Body of pancreas (tissue), 4 donors: Measurements from ENCODE around the gene MATR3. TPM values are rescaled to one million over a fixed set of nuclear protein-coding genes. Genes with fewer than 3 reads are reported as not detected.

ENCODE experiments used
- ATAC-seq: fragments of 150-250 bp; one replicate; pipeline ENCODE4 v1.9.1; 2016
- DNase-seq, 4 donors: peaks; one replicate each; pipeline ENCODE4 v3.0.0-alpha.2; 2019
- H3K27ac ChIP-seq, 4 donors: fragments of 200-600 bp; sonication (generic); 1 replicate in 3 of 4; 2 replicates in 1 of 4; pipeline versions ENCODE4 v1.5.1 to v1.6.1; 2016 to 2019; ENCODE audit warnings: mild to moderate bottlenecking in 1 of 4, mixed read lengths in 1 of 4, moderate library complexity in 1 of 4
- H3K27me3 ChIP-seq, 2 donors: fragments of 200-600 bp; sonication (generic); one replicate each; pipeline ENCODE4 v1.6.0; 2016; ENCODE audit warnings: mild to moderate bottlenecking in 1 of 2
- H3K36me3 ChIP-seq, 2 donors: fragments of 200-600 bp; sonication (generic); replicated peaks in 1 of 2; 2 replicates each; pipeline ENCODE4 v1.5.1; 2016; ENCODE audit warnings: low read depth in 2 of 2; ENCODE audit not compliant: insufficient read depth in 1 of 2
- H3K4me1 ChIP-seq: fragments of 200-600 bp; sonication (generic); one replicate; pipeline ENCODE4 v1.6.0; 2016
- H3K4me3 ChIP-seq, 2 donors: fragments of 200-600 bp; sonication (generic); 1 replicate in 1 of 2; 2 replicates in 1 of 2; pipeline ENCODE4 v1.5.1; 2016 to 2019
- H3K9me3 ChIP-seq, 3 donors: fragments of 200-600 bp; sonication (generic); 1 replicate in 2 of 3; 2 replicates in 1 of 3; pipeline ENCODE4 v1.5.1; 2016
- CTCF ChIP-seq, 7 experiments: fragments of 450-650 bp in 4 of 7; fragments of 200-600 bp in 3 of 7; sonication (generic) in 3 of 7; IDR thresholded peaks; one replicate each; pipeline ENCODE4 v1.5.1; 2016 to 2019; ENCODE audit warnings: antibody characterized with exemption in 7 of 7
- POLR2A ChIP-seq, 3 donors: fragments of 450-650 bp; IDR thresholded peaks; one replicate each; pipeline ENCODE4 v1.6.1; 2016; ENCODE audit warnings: antibody characterized with exemption in 3 of 3, mild to moderate bottlenecking in 2 of 3
- WGBS, 2 donors: methylation state at CpG; one replicate each; pipeline ENCODE4 v1.1.5; 2017; 5-methylcytosine and 5-hydroxymethylcytosine counted together
- intact Hi-C: fragments of 100-400 bp; cut with DNase I; formaldehyde crosslinking; loops from one replicate; pipeline ENCODE4 v1.15.1; 2023
- total RNA-seq, 2 donors: library from RNA; depleted of rRNA; stranded (reverse); fragments of >200 nt; gene quantifications; one replicate each; pipeline ENCODE4 v1.1.0, GENCODE V29; 2016

The MATR3 gene
- total RNA-seq, 2 donors from 2014 or later: 99.2 to 160 TPM

GRCh38 chr5:139314276-139314675 lies 20.7 kb downstream of the MATR3 start:
- Histone ChIP-seq H3K27ac (no peak overlapping the region), H3K9me3 (no peaks in the 10 kb centered on the region), H3K4me3 (no peak overlapping the region), H3K4me1 (peaks cover 38% of the 10 kb centered on the region), H3K36me3 (peaks cover 18 to 19% of the 10 kb centered on the region in 2 donors), H3K27me3 (no peaks in the 10 kb centered on the region)
- ATAC-seq (no peak), DNase-seq (no peak)
- TF ChIP-seq POLR2A (IDR thresholded peaks at IDR 0.05) (no peak), CTCF (IDR thresholded peaks at IDR 0.05) (no peak)
- WGBS, 2 donors: 26 to 27% methylated on average over 1 of the region's 1 CpG
- intact Hi-C loops: no loop called here

- H3K27ac ChIP-seq: no peak overlapping the region
- TF ChIP-seq CTCF (IDR thresholded peaks at IDR 0.05) (no peak), POLR2A (IDR thresholded peaks at IDR 0.05) (no peak)
- peaks cover 24 to 26% of the 10 kb centered on the region in 2 donors for H3K36me3 ChIP-seq
- intact Hi-C loops: no loop called here
- WGBS, 2 donors: 68 to 76% methylated on average over 3 of the region's 3 CpGs
- H3K4me1 ChIP-seq: peaks cover 31% of the 10 kb centered on the region
- H3K9me3 ChIP-seq: no peaks in the 10 kb centered on the region
- no peak for DNase-seq
- no peak for ATAC-seq
- H3K27me3 ChIP-seq: no peaks in the 10 kb centered on the region
- no peak overlapping the region for H3K4me3 ChIP-seq
These were observed 21.6 kb downstream of the MATR3 start for GRCh38 chr5:139315056-139315615.

GRCh38 chr5:139335811-139336210 lies 42.3 kb downstream of the MATR3 start:
- TF ChIP-seq CTCF (IDR thresholded peaks at IDR 0.05) (no peak), POLR2A (IDR thresholded peaks at IDR 0.05) (no peak)
- no peaks in the 10 kb centered on the region for H3K27me3 ChIP-seq
- ATAC-seq: peak; percentile 19
- WGBS, 2 donors: 73 to 82% methylated on average over 6 of the region's 6 CpGs
- peaks cover 0 to 4% of the 10 kb centered on the region in 2 donors for H3K36me3 ChIP-seq
- intact Hi-C loops: no loop called here
- DNase-seq: no peak
- peaks cover 4% of the 10 kb centered on the region for H3K4me1 ChIP-seq
- H3K9me3 ChIP-seq: no peaks in the 10 kb centered on the region
- no peak overlapping the region for H3K4me3 ChIP-seq
- no peak overlapping the region for H3K27ac ChIP-seq

GRCh38 chr5:139340051-139340450 lies 46.5 kb downstream of the MATR3 start:
- H3K4me3 ChIP-seq: no peak overlapping the region
- WGBS, 2 donors: 80 to 88% methylated on average over 2 of the region's 2 CpGs
- H3K27ac ChIP-seq: no peak overlapping the region
- intact Hi-C loops: no loop called here
- H3K4me1 ChIP-seq: peaks cover 24% of the 10 kb centered on the region
- H3K9me3 ChIP-seq: no peaks in the 10 kb centered on the region
- ATAC-seq (no peak), DNase-seq (no peak)
- H3K36me3 ChIP-seq: no peaks in the 10 kb centered on the region
- H3K27me3 ChIP-seq: no peaks in the 10 kb centered on the region
- TF ChIP-seq POLR2A (IDR thresholded peaks at IDR 0.05) (no peak), CTCF (IDR thresholded peaks at IDR 0.05) (no peak)

GRCh38 chr5:139341187-139341688 lies 47.7 kb downstream of the MATR3 start:
- ATAC-seq (no peak), DNase-seq (no peak)
- H3K4me3 ChIP-seq: peak overlapping the region in 1 of 2 donors; percentile 41
- H3K36me3 ChIP-seq: no peaks in the 10 kb centered on the region
- no peaks in the 10 kb centered on the region for H3K9me3 ChIP-seq
- H3K27me3 ChIP-seq: no peaks in the 10 kb centered on the region
- TF ChIP-seq CTCF (IDR thresholded peaks at IDR 0.05): no peak
- TF ChIP-seq POLR2A (IDR thresholded peaks at IDR 0.05): no peak
- peaks cover 24% of the 10 kb centered on the region for H3K4me1 ChIP-seq
- H3K27ac ChIP-seq: peak overlapping the region in 3 of 4 donors; percentile 93 to 99 (median 98)
- 1 to 2% methylated on average over 13 to 17 of the region's 17 CpGs for WGBS, 2 donors
- intact Hi-C loops: no loop called here
